ENCODE results near the gene SUMF2.
A peak's percentile ranks its signal among the peaks of the same experiment; 100 is the strongest.
"Not testable (repeated sequence)": the region's sequence is repeated elsewhere in the genome, so short reads cannot be mapped to it uniquely, and the experiment has no call there.

SUMF2 gene

GRCh38 chr7:56051339-56052191 is 12.5 kb upstream of the SUMF2 start, which contains the start of the genes CCT6A and PSPH:
Gene CCT6A (plus strand): TSS chr7:56051765. CDS start chr7:56051849, 84 bp downstream.
Gene PSPH (minus strand): TSS chr7:56051444. CDS start chr7:56021212, 30,232 bp downstream.
- DNase-seq = peak; percentile 95 to 99 (median 99)
- intact Hi-C loops (cut with DNase I) = loop anchor here (2.0 kb wide), 2 partner anchors 13 to 87 kb away; partner anchors contain the start of genes NIPSNAP2 and SUMF2

GRCh38 chr7:56053379-56053778 is 10.7 kb upstream of the SUMF2 start:
- DNase-seq = no peak
- intact Hi-C loops (cut with DNase I) = no loop called here

GRCh38 chr7:56053993-56054392 is 10.1 kb upstream of the SUMF2 start:
- intact Hi-C loops (cut with DNase I) = no loop called here
- DNase-seq = no peak

GRCh38 chr7:56062382-56062781 is 1.7 kb upstream of the SUMF2 start:
- no peak for DNase-seq
- intact Hi-C loops (cut with DNase I) = no loop called here

- intact Hi-C loops (cut with DNase I) = no loop called here
- no peak for DNase-seq
Observed at GRCh38 chr7:56063500-56063881, 595 bp upstream of the SUMF2 start.

GRCh38 chr7:56066376-56066775 is 2.3 kb downstream of the SUMF2 start:
- peak in 2 of 42 donors; percentile 14 to 22 for DNase-seq
- intact Hi-C loops (cut with DNase I) = not testable (repeated sequence)

- DNase-seq = peak; percentile 45 to 90 (median 76)
- intact Hi-C loops (cut with DNase I) = no loop called here
Observed at GRCh38 chr7:56074371-56074791, 10.3 kb downstream of the SUMF2 start.

- peak in 2 of 42 donors; percentile 5 to 29 for DNase-seq
- intact Hi-C loops (cut with DNase I) = loop anchor here (5.0 kb wide), 2 partner anchors 70 to 435 kb away; no protein-coding TSS in a partner anchor
Observed at GRCh38 chr7:56077681-56078080, 13.6 kb downstream of the SUMF2 start.

- DNase-seq = peak in 2 of 42 donors; percentile 15 to 42
- intact Hi-C loops (cut with DNase I) = loop anchor here (5.0 kb wide), 2 partner anchors 71 to 436 kb away; no protein-coding TSS in a partner anchor
Observed at GRCh38 chr7:56078196-56078595, 14.1 kb downstream of the SUMF2 start.

- DNase-seq = peak; percentile 64 to 93 (median 85)
- intact Hi-C loops (cut with DNase I) = loop anchor here (5.0 kb wide), 2 partner anchors 72 to 437 kb away; no protein-coding TSS in a partner anchor
Observed at GRCh38 chr7:56079450-56080185, 15.5 kb downstream of the SUMF2 start.

- intact Hi-C loops (cut with DNase I) = not testable (repeated sequence)
- DNase-seq = peak in 1 of 42 donors; percentile 3
Observed at GRCh38 chr7:56080726-56081435, 16.8 kb downstream of the SUMF2 start.

GRCh38 chr7:56081626-56082340 is 17.7 kb downstream of the SUMF2 start:
- DNase-seq = peak in 2 of 42 donors; percentile 22 to 30
- intact Hi-C loops (cut with DNase I) = no loop called here

- DNase-seq = peak in 41 of 42 donors; percentile 37 to 86 (median 67)
- intact Hi-C loops (cut with DNase I) = no loop called here
Observed at GRCh38 chr7:56083150-56083785, 19.2 kb downstream of the SUMF2 start.

GRCh38 chr7:56086761-56087160 is 22.7 kb downstream of the SUMF2 start:
- intact Hi-C loops (cut with DNase I) = no loop called here
- peak in 1 of 42 donors; percentile 22 for DNase-seq

GRCh38 chr7:56087445-56087844 is 23.4 kb downstream of the SUMF2 start:
- intact Hi-C loops (cut with DNase I) = no loop called here
- DNase-seq = peak in 1 of 42 donors; percentile 10

- peak in 35 of 42 donors; percentile 9 to 82 (median 51) for DNase-seq
- intact Hi-C loops (cut with DNase I) = no loop called here
Observed at GRCh38 chr7:56091591-56091990, 27.5 kb downstream of the SUMF2 start.

- intact Hi-C loops (cut with DNase I); DNase-seq: not testable (repeated sequence)
Observed at GRCh38 chr7:56092388-56092787, 28.3 kb downstream of the SUMF2 start.

Data from head of caudate nucleus (tissue), 42 donors.